GM21619 (cell line): ENCODE measurements around the gene AGBL1.

Experiments
- ATAC-seq: cut with Tn5 transposase; IDR thresholded peaks from one replicate; pipeline ENCODE4 v1.9.1; 2021; ENCODE audit not compliant: unreplicated experiment

AGBL1 gene

DNA sequence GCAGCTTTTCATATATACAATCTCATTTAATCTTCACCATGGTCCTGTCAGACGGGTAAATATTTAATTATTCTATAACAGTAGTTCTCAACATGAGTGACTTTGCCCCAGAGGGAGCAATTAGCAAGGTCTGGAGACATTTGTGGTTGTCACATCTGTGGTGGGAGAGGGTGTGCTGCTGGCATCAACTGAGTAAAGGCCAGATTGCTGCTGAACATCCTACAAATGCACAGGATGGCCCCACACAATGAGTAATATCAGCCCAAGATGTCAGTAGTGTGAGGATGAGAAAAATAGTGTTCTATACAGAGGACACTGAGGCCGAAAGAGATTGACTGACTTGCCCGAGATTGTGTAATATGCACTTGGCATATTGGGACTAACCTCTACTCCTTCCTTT is 156.0 kb downstream of the AGBL1 start:
- ATAC-seq = no peak

DNA sequence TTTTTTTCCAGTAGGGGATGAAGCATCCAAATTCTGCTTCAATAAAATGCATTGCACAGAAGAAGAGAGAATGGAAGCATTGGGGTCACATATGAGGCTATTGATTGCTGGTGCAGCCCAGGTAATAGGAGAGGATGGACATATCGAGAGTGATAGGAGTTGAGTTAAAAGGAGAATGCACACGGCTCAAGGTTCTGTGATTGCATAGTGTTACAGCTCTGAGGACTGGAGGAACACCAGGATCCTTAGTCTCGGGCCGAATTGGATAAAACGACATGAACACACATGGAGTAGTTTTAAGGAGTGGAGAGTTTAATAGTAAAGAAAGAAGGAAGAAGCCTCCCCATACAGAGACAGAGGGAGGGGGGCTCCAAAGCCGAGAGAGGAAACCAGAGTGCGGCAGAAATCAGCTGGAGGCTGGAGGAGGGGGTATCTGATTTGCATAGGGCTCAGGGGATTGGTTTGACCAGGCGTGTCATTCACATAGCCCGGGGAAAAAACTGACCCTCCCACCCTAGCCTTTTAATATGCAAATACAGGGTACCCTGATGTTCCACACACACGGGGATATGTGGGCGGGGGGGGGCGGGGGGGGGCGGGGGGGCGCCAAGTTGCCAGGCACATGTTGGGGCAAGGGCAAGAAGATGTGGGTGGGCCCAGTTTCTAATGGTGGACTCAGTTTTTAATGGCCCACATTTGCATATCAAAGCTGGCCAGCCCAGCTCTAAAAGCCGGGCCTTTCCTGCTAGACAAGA is 156.9 kb downstream of the AGBL1 start:
- ATAC-seq = no peak

DNA sequence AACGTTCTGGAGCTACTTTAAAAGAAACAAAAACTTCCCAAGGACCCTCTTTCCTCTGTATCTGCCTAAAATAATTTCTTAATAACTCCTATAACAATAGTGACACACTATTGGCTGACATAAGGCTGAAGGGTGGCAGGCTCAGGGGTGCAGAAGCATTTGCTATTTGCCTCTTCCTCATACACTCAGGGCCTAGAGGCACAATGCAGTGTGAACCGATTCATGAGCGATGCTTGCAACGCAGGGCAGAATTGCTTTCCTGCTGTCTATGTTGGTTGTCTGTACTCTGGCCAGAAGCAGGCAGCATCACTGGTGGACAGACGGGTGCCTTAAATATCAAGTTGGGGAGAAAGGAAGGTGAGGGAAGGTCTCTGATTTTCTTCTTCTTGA is 157.4 kb downstream of the AGBL1 start:
- ATAC-seq = no peak

DNA sequence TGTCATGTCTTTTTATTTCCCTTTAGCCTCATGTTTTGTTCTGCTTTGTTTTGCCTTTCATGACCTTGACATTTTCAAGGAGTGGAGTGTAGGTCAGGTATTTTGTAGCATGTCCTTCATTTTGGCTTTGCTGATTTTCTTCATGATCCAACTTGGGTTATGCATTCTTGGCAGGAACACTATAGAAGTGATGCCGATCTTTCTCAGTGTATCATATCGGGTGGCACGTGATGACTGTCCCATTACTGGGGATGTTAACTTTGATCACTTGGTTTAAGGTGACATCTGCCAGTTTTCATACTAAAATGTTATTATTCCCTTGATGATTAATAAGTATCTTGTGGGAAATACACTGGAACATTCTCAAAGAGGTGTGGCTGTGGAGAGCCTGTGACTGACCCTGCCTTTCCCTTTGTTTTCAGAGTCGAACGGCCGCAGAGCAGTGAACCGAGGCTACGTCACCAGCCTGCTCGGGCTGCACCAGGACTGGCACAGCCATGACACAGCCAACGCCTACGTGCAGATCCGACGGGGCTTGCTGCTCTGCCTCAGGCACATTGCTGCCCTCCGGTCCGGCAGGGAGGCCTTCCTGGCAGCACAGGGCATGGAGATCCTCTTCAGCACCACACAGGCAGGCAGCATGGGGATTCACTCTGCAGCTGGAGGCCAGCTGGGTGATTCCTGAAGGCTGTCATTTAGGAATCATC is 167.7 kb downstream of the AGBL1 start:
- ATAC-seq = no peak

DNA sequence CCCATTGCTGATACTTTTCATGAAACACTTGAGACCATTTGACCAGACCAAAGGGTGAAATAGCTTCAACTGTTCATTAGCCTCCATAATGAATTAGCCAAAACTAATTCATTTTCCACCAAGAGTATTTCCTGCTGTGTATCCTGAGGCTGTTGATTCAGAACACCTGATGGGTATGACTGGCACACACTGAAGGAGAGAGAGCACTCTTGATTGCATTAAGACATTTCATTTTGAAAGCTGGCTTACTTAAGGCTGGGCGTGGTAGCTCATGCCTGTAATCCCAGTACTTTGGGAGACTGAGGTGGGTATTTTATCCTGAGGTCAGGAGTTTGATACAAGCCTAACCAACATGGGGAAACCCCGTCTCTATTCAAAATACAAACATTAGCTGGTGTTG is 175.6 kb downstream of the AGBL1 start:
- no peak for ATAC-seq

DNA sequence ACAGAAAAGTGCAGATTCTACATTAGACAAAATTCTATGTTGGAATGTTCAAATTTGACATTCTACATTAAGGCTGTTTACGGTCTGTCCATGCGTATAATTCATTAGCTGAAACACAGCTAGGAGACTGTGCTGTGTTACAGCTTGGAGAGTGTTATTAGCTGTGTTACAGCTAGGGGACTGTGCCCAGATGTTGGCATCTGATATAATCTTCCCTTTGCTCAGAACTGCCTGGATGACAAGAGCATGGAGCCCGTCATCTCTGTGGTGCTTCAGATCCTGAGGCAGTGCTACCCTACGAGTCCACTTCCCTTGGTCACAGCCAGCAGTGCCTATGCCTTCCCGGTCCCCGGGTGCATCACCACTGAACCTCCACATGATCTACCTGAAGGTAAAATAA is 177.0 kb downstream of the AGBL1 start:
- no peak for ATAC-seq

DNA sequence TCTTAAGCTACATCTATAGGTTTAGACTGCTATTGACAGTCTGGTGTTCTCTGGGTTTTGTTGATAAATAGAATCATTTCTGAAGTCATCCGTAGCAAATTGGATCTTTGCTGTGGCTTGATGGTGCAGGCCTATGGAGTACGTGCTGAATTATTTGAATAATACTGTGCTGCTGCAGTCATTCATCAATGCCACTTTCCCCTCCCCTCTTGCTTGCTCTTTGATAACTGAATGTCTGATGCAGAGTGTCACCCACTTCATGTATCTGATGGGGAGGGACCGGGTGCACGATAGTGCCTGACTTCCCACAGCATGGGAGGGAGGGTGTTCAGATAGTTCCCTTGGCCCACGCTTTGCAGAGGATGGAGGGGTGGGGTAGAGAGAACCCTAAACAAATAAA is 179.9 kb downstream of the AGBL1 start:
- ATAC-seq = no peak

DNA sequence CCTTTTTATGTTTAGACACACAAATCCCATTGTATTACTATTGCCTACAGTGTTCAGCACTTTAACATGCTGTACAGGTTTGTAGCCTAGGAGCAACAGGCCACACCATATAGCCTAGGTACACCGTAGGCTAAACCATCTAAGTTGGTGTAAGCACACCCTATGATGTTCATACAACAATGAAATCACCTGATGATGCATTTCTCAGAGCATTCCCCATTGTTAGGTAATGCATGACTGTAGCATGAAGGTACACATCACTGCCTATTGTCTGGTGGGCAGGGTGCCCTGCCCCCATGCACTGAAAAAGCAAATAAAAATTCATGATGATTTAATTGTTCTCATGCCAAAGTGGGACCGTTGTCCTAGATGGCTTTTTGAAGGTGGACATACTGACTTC is 183.6 kb downstream of the AGBL1 start:
- no peak for ATAC-seq

DNA sequence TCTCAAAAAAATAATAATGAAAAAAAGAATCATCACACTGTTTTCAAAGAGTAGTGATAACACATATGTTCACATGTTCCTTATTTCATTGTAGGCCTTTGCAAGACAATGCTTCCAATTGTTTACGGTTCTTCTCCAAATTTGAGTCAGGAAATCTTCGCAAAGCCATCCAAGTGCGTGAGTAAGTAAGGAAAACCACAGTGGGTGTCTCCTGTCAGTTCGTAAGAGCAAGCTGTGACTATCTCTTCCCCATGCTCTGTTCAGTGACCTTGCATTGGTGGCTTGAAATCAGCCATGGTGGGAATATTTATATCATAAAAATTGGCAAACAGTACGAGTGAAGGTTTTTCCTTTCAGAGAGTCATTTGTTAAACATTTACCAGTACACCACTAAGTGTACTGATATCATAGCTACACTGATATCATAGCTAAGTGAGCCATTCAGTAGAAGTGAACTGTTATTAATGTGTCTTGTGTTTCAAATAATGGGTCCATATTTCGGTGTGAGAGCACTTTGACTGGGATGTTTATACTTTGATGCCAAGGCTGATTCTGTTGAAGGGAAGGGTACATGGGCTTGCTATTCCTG is 187.3 kb downstream of the AGBL1 start:
- ATAC-seq = no peak

DNA sequence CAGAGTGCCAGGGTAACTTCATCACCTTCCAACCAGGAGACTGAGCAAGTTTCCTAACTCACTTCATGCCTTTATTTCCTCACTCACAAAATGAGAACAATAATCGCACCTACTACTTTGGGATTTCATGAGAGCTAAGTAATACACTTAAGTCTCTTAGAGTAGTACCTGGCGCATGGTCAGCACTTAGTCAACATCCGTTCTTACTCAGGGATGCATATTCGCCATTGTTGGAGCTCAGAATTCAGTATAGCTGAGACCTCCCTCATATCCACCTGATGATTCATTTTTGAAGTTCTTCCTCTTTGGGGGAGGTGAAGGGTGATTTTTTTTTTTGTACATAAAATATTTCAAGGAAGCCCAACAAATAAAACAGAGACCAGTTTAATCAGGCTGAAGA is 188.2 kb downstream of the AGBL1 start:
- ATAC-seq = no peak

DNA sequence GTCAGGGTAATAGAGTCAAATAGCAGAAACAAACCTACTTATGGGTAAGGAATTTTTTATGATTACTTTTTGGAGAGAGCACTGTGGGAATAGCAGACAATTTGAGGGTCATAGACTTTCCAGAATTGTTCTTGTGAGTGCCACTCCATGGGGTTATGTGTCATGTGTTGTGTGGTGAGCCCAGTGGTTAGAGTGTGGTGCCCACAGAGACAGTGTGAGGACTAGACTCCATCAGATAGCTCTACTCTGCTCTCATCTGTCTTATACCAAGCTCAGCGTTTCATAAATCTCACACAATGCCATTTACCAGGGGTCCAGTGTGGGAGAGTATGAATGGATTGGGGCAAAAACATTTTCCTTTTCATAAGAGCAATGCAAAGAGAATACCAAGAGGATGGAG is 188.9 kb downstream of the AGBL1 start:
- no peak for ATAC-seq

DNA sequence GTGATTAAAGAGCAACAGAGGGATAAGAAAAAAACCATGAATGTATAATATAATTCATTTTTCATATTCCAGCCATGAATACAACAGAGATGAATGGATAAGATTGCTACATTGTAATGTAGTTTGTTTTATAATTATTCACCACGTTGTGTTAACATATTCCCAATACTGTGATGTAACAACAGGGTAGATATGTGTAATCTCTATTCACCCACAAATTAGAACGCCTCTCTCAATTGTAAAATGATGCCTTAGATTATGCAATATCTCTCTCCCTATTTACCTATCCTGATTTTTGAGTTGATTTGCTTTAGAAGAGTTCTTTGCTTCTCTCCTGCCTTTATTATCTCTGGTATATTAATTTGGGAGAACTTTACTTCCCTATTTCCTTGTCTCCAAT is 193.6 kb downstream of the AGBL1 start:
- no peak for ATAC-seq

DNA sequence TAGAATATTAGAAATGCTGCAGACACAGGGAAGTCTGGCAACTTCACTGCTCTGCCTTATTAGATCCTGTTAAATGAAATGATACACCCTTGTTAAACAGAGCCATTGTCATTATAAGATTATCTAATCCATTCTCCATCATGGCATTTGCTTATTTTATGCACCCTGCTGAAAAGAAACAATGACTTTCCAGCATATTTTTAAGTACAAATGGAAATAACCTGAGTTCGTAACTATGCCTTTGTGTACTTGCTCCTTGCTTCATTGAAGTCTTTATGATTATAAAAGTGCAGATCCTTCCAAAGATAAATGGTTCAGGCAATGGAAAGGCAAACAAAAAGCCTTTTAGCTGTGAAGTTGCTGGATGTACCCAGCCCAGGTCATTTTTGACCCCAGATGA is 195.7 kb downstream of the AGBL1 start:
- ATAC-seq = no peak

DNA sequence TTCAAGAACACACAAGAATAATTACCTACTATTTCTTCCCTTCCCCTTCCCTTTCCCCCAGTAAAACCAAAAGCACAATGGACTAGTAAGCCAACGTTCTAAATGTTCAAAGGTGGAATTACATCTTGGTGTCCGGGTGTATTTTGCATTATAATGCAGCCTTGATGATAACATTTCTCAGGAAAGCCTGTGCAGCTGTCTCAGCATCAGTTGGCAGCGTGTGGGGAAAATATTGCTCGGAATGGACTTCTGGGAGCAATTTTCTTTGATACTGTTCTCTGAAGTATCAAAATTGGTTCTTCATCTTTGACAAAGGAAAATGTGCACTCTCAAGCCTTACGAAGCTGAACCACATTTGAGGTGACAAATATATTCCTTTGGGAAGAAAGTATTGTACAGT is 198.9 kb downstream of the AGBL1 start:
- ATAC-seq = no peak

DNA sequence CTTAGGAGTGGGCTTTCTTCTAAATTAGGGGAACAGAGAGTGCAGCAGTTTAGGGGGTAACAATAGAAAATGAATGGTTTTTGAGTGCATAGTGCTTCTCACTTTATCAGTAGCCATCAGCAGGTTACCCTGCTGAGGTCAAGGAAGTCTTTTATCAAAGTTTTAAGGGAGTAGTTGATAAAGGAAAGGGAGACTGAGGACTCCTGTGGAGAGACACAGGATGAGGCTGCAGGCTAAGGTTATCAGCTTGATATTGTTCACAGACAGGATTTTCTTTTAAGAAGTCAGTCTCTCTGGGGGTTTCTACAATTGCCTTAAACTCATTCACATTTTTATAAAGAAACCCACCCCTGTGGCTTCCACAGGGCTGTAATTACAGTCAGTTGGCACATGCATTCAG is 205.0 kb downstream of the AGBL1 start:
- no peak for ATAC-seq

DNA sequence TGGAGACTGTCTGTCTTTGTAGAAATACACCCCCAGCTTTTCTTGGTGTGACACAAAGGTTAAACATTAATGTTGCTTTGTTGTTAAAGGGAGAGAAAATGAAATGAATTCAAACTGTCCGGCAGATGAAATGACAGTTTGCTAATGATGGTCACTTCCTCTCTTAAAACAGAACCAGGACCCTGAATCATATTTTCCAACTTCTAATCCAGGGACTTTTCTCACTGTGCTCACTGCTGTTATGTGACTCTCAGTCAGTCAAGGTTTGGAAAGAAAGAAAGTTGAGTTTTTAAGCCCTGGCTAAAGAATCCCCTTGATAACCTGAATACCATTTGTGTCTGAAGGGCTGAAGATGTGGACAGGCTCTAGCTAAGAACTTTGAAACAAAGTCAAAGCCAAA is 215.8 kb downstream of the AGBL1 start:
- no peak for ATAC-seq

DNA sequence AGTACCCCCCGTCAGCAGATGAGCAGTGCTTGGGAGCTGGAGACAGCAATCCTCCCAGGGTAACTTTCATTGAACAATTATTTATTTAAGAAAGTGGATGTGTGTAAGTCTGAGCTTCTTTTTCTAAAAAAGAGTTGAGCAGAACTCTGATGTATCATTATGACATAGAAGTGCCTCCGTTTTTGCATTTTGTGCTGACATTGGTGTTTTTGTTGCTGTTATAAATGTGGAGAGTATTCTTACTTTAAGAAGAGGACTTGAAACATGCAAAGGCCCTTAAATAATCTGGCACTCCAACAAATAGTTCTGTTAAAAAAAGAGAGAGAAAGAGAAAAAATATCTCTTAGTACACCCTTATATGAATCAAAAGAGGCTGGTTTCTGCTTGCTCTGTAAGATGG is 217.1 kb downstream of the AGBL1 start:
- no peak for ATAC-seq

DNA sequence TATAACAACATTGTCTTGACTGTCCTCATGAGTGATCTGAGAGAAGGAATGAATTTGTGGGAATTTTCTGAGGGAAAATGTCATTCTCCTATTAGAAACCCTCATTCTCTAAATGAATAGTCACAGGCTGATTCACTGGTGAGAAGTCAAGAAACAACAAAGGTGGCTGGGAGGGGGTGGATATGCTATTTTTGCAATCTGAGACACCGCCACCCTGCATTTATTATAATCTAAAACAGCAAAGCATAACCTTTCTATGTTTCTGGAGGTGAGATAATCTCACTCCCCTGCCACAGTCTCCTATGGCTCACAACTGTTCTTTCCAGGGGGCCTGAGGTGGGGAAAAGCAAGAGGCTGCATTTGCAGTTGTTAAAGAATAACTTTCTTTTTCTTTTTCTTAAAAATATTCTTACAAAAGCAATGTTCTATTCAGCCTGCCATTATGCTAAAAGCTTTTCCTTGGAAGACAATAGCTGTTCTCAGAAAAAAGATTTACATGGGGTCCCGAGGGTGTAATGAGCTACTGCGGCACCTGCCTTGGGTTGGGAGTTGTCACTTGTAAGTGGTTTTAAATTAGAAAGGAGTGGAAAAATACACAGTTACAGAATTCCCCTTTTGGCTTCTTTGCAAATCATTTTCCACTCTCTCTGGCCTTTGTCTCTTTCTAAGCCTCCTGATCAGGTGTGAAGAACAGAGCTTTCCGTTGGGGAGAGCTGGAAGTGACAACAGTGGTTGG is 220.9 kb downstream of the AGBL1 start:
- no peak for ATAC-seq

DNA sequence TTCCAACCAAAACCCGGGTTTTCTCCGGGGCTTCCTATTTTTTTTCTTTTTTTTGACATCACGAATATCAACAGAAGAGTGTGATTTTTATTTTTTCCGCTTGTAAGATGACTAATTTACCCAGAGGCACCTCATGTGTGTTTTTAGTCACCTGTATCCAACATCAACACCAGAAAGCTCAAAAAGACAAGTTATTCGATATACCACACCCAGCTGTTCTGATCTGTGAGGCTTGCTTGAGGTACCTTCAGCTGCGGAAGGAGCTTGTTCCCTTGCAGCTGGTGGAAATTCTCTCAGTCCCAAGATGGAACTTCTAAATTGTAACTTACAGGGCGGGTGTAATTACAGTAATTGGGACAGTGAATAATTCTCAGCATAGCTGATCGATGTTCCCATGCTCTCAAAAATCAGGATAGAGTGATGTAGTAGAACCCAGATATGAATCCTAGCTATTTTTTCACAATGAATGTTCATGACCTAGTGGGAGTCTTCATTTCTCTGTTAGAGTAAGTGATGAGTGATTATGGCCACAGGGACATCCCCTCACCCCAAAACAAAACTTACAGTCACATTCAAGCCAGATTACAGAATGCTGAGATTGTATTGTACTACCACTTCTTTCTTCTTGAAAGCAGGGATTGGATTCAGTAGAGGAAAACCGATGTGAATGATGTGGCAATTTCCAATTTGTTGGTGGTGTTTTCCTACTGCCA is 232.1 kb downstream of the AGBL1 start:
- ATAC-seq = no peak

DNA sequence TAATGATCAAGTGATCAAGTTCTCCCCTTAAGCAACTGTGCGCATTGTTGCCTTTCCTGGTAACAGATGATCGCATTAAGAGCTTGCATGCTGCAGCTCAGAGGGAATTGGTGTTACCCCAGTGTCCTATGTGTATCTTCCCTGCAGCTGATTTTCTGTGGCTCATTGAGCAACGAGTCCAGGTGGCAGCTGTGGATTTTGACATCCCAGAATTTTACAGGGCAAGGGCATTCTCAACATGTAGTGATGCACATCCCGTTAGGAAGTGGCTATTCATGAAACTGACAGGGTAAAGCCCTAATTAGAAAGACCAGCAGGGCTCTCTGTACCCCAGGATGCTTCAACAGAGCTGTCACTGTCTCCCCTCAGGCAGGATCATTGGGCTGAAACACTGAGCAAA is 232.8 kb downstream of the AGBL1 start:
- no peak for ATAC-seq

DNA sequence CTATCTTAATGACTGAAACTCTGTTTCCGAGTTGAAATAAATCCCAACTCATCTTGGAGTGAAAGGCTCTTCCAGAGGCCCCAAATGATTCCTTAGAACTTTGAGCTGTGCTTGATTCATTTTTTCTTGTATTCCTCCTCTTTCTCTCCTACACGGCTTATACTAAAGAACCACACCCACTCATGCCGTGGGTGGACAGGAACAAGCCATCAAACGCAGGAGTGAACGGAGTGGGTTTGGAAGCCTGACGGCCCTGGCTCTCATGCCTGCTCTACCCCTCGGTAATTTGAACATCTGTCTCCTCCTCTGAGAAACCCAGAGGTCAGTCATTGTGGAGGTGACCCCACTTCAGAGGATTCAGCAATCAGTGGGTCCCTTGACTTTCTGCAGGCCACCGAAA is 236.5 kb downstream of the AGBL1 start:
- no peak for ATAC-seq
